ENCODE results near the gene YY1. TPM values are rescaled to one million over a fixed set of nuclear protein-coding genes. Genes with fewer than 3 reads are reported as not detected.
"Not testable (repeated sequence)": the region's sequence is repeated elsewhere in the genome, so short reads cannot be mapped to it uniquely, and the experiment has no call there.

Gene YY1
- total RNA-seq, 4 donors from 2014 or later = 50.8 to 61.3 (median 58.6) TPM

- Histone ChIP-seq H3K36me3 (no peaks in the 10 kb centered on the region), H3K4me1 (peaks cover 10 to 21% (median 16%) of the 10 kb centered on the region in 4 donors), H3K9me3 (no peaks in the 10 kb centered on the region), H3K27ac (no peak overlapping the region), H3K4me3 (no peak overlapping the region), H3K27me3 (no peaks in the 10 kb centered on the region)
- WGBS, 2 donors (ENCODE audit: low coverage in 1 of 2) = 85 to 100% methylated on average over 1 to 2 of the region's 2 CpGs
- intact Hi-C loops (cut with DNase I; ENCODE audit: low total_unique reads) (no loop called here), in situ Hi-C loops (cut with MboI; ENCODE audit: low pct_ligation_motif_present in 1 of 4, low pct_unique_long_range_greater_than_20kb in 1 of 4, low sequenced_read_pairs in 3 of 4) (no loop called here)
- TF ChIP-seq POLR2AphosphoS5 (IDR thresholded peaks at IDR 0.05) (no peak), CTCF (IDR thresholded peaks at IDR 0.05) (no peak), EP300 (IDR thresholded peaks at IDR 0.05; ENCODE audit: low read depth) (no peak), POLR2A (IDR thresholded peaks at IDR 0.05) (no peak)
- DNase-seq = no peak
Measured at GRCh38 chr14:100294963-100295330, 56.0 kb downstream of the YY1 start.

- intact Hi-C loops (cut with DNase I; ENCODE audit: low total_unique reads) = no loop called here
- 94 to 95% methylated on average over 6 to 16 of the region's 16 CpGs for WGBS, 2 donors (ENCODE audit: low coverage in 1 of 2)
- DNase-seq = no peak
- Histone ChIP-seq H3K36me3 (no peaks in the 10 kb centered on the region), H3K9me3 (no peaks in the 10 kb centered on the region), H3K4me1 (peaks cover 10 to 21% (median 16%) of the 10 kb centered on the region in 4 donors), H3K27me3 (no peaks in the 10 kb centered on the region), H3K27ac (peak overlapping the region in 1 of 4 donors; percentile 87), H3K4me3 (no peak overlapping the region)
- in situ Hi-C loops (cut with MboI; ENCODE audit: low pct_ligation_motif_present in 1 of 4, low pct_unique_long_range_greater_than_20kb in 1 of 4, low sequenced_read_pairs in 3 of 4) = no loop called here
- TF ChIP-seq POLR2AphosphoS5 (IDR thresholded peaks at IDR 0.05) (no peak), EP300 (IDR thresholded peaks at IDR 0.05; ENCODE audit: low read depth) (no peak), POLR2A (IDR thresholded peaks at IDR 0.05) (no peak), CTCF (IDR thresholded peaks at IDR 0.05) (no peak)
Measured at GRCh38 chr14:100295376-100296105, 56.6 kb downstream of the YY1 start.

GRCh38 chr14:100296106-100296651 is 57.2 kb downstream of the YY1 start:
- 82 to 91% methylated on average over 5 to 9 of the region's 9 CpGs for WGBS, 2 donors (ENCODE audit: low coverage in 1 of 2)
- no peaks in the 10 kb centered on the region for H3K27me3 ChIP-seq
- DNase-seq = no peak
- H3K9me3 ChIP-seq = no peaks in the 10 kb centered on the region
- H3K36me3 ChIP-seq = no peaks in the 10 kb centered on the region
- H3K4me3 ChIP-seq = no peak overlapping the region
- TF ChIP-seq EP300 (IDR thresholded peaks at IDR 0.05; ENCODE audit: low read depth) = no peak
- TF ChIP-seq CTCF (IDR thresholded peaks at IDR 0.05) = no peak
- no peak for TF ChIP-seq POLR2A (IDR thresholded peaks at IDR 0.05)
- no peak for TF ChIP-seq POLR2AphosphoS5 (IDR thresholded peaks at IDR 0.05)
- in situ Hi-C loops (cut with MboI; ENCODE audit: low pct_ligation_motif_present in 1 of 4, low pct_unique_long_range_greater_than_20kb in 1 of 4, low sequenced_read_pairs in 3 of 4) = no loop called here
- peak overlapping the region in 3 of 4 donors; percentile 72 to 87 (median 78) for H3K27ac ChIP-seq
- intact Hi-C loops (cut with DNase I; ENCODE audit: low total_unique reads) = no loop called here
- peaks cover 10 to 21% (median 16%) of the 10 kb centered on the region in 4 donors for H3K4me1 ChIP-seq

- peaks cover 10 to 21% (median 16%) of the 10 kb centered on the region in 4 donors for H3K4me1 ChIP-seq
- H3K4me3 ChIP-seq; in situ Hi-C loops (cut with MboI; ENCODE audit: low pct_ligation_motif_present in 1 of 4, low pct_unique_long_range_greater_than_20kb in 1 of 4, low sequenced_read_pairs in 3 of 4); intact Hi-C loops (cut with DNase I; ENCODE audit: low total_unique reads); DNase-seq; H3K27me3 ChIP-seq; H3K36me3 ChIP-seq; H3K9me3 ChIP-seq: not testable (repeated sequence)
- peak overlapping the region; percentile 67 to 87 (median 75) for H3K27ac ChIP-seq
- WGBS, 2 donors (ENCODE audit: low coverage in 1 of 2) = 86% methylated on average over 11 of the region's 11 CpGs; no CpG with 5 or more reads in 1 of the 2 donors
Measured at GRCh38 chr14:100296729-100297128, 57.8 kb downstream of the YY1 start.
